Stomach (tissue), 9 donors: ENCODE measurements around the gene STX1B. TPM values are rescaled to one million over a fixed set of nuclear protein-coding genes. Genes with fewer than 3 reads are reported as not detected.
A peak's percentile ranks its signal among the peaks of the same experiment; 100 is the strongest.

Experiments
- DNase-seq, 2 donors: peaks; one replicate each; pipeline versions ENCODE4 v3.0.0 to v3.0.0-alpha.2; 2013 to 2019
- H3K27ac ChIP-seq, 5 donors: fragments of 200-600 bp in 4 of 5; sonication (generic) in 4 of 5; one replicate each; pipeline ENCODE4 v1.5.1; 2013 to 2019; ENCODE audit warnings: mild to moderate bottlenecking in 1 of 5, moderate library complexity in 1 of 5
- H3K27me3 ChIP-seq, 3 donors: fragments of 200-600 bp; sonication (generic); one replicate each; pipeline ENCODE4 v1.5.1; 2017 to 2019; ENCODE audit warnings: mixed run types in 1 of 3
- H3K36me3 ChIP-seq, 4 donors: fragments of 200-600 bp; sonication (generic); 1 replicate in 3 of 4; 2 replicates in 1 of 4; pipeline ENCODE4 v1.5.1; 2016 to 2019
- H3K4me1 ChIP-seq, 4 donors: fragments of 200-600 bp; sonication (generic); one replicate each; pipeline ENCODE4 v1.5.1; 2016 to 2019
- H3K4me3 ChIP-seq, 4 donors: fragments of 200-600 bp; sonication (generic) in 3 of 4; one replicate each; pipeline ENCODE4 v1.5.1; 2016 to 2019; ENCODE audit warnings: mild to moderate bottlenecking in 1 of 4
- H3K9me3 ChIP-seq, 4 donors: fragments of 200-600 bp; sonication (generic); one replicate each; pipeline ENCODE4 v1.5.1; 2016 to 2019
- EP300 ChIP-seq: sonication (generic); formaldehyde crosslinking; IDR thresholded peaks from one replicate; pipeline ENCODE4 v1.6.1; 2017; ENCODE audit warnings: antibody characterized with exemption
- POLR2A ChIP-seq, 4 donors: fragments of 450-650 bp; IDR thresholded peaks; one replicate each; pipeline ENCODE4 v1.6.1; 2016; ENCODE audit warnings: antibody characterized with exemption in 4 of 4, control low read depth in 2 of 4, mild to moderate bottlenecking in 1 of 4, moderate library complexity in 1 of 4
- POLR2AphosphoS5 ChIP-seq, 3 donors: sonication (generic); formaldehyde crosslinking; IDR thresholded peaks; one replicate each; pipeline ENCODE4 v1.6.1; 2016; ENCODE audit warnings: antibody characterized with exemption in 3 of 3
- WGBS, 5 donors: extraction: QIAGEN DNeasy Blood & Tissue Kit in 3 of 5; methylation state at CpG; one replicate each; pipeline versions ENCODE4 v1.1.5 to v1.1.7; 2013 to 2018; 5-methylcytosine and 5-hydroxymethylcytosine counted together
- intact Hi-C: fragments of 100-400 bp; cut with DNase I; formaldehyde crosslinking; loops from one replicate; pipeline ENCODE4 v1.15.1; 2023; ENCODE audit warnings: low total_unique reads
- polyA plus RNA-seq, 3 donors: library from polyadenylated mRNA; stranded (reverse); fragments of 200-250 nt; gene quantifications; one replicate each; pipeline ENCODE4 v1.2.3, GENCODE V29; 2013
- total RNA-seq, 5 donors: library from RNA; depleted of rRNA; stranded (reverse); fragments of >200 nt; gene quantifications; one replicate each; pipeline versions ENCODE4 v1.1.0 to v1.2.3, GENCODE V29; 2014 to 2016
- TF ChIP-seq, protein P1 (sequence below), 7 experiments: fragments of 450-650 bp in 4 of 7; fragments of 200-600 bp in 3 of 7; sonication (generic) in 3 of 7; IDR thresholded peaks; one replicate each; pipeline ENCODE4 v1.5.1; 2016 to 2019; ENCODE audit warnings: antibody characterized with exemption in 7 of 7, control low read depth in 2 of 7, mild to moderate bottlenecking in 1 of 7
- donor health status: healthy with polysubstance abuse.
- donor health status: Bipolar disorder and iron deficiency.
- donor health status: healthy.

Gene STX1B
- total and polyA plus RNA-seq, 8 donors = 0.15 to 1.00 (median 0.66) TPM; not detected in 4

DNA sequence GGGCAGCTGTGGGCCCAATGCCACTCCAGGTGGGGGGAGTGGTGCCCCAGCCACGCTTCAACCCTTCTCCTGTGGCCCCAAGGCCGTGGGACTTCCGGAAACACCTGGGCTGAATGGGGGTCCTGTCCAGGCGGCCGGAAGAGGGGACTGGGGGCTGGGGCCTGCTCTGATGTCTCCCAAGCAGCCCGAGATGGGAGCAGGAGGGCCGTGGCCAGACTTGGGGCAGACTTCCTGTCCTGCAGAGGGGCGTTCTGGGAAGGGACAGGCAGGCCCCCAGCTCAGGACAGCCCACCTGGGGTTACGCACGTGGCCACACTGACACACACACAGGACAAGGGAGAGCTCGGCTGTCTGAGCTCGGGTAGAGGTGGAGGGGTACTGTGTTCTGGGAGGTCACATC, 20.3 kb downstream of the STX1B start:
- H3K36me3 ChIP-seq = peaks cover 0 to 17% (median 11%) of the 10 kb centered on the region in 4 donors
- H3K27ac ChIP-seq = no peak overlapping the region
- no peak overlapping the region for H3K4me3 ChIP-seq
- intact Hi-C loops = no loop called here
- peaks cover 8 to 9% (median 9%) of the 10 kb centered on the region in 4 donors for H3K4me1 ChIP-seq
- WGBS, 5 donors = 34 to 75% (median 70%) methylated on average over 3 to 12 of the region's 12 CpGs
- DNase-seq = no peak
- no peak for TF ChIP-seq POLR2A (IDR thresholded peaks at IDR 0.05)
- H3K27me3 ChIP-seq = no peaks in the 10 kb centered on the region
- no peaks in the 10 kb centered on the region for H3K9me3 ChIP-seq

GRCh38 chr16:30989469-30990047, 20.9 kb downstream of the STX1B start:
- Histone ChIP-seq H3K4me3 (no peak overlapping the region), H3K27ac (no peak overlapping the region), H3K27me3 (no peaks in the 10 kb centered on the region), H3K9me3 (no peaks in the 10 kb centered on the region), H3K4me1 (peaks cover 10 to 15% (median 13%) of the 10 kb centered on the region in 4 donors), H3K36me3 (peaks cover 0 to 21% (median 14%) of the 10 kb centered on the region in 4 donors)
- intact Hi-C loops = no loop called here
- DNase-seq = no peak
- TF ChIP-seq, protein P1, sequence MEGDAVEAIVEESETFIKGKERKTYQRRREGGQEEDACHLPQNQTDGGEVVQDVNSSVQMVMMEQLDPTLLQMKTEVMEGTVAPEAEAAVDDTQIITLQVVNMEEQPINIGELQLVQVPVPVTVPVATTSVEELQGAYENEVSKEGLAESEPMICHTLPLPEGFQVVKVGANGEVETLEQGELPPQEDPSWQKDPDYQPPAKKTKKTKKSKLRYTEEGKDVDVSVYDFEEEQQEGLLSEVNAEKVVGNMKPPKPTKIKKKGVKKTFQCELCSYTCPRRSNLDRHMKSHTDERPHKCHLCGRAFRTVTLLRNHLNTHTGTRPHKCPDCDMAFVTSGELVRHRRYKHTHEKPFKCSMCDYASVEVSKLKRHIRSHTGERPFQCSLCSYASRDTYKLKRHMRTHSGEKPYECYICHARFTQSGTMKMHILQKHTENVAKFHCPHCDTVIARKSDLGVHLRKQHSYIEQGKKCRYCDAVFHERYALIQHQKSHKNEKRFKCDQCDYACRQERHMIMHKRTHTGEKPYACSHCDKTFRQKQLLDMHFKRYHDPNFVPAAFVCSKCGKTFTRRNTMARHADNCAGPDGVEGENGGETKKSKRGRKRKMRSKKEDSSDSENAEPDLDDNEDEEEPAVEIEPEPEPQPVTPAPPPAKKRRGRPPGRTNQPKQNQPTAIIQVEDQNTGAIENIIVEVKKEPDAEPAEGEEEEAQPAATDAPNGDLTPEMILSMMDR (IDR thresholded peaks at IDR 0.05) = no peak
- TF ChIP-seq POLR2AphosphoS5 (IDR thresholded peaks at IDR 0.05) (no peak), EP300 (no peak), POLR2A (IDR thresholded peaks at IDR 0.05) (no peak)
- 80 to 85% (median 81%) methylated on average over 22 to 23 of the region's 23 CpGs for WGBS, 5 donors

DNA sequence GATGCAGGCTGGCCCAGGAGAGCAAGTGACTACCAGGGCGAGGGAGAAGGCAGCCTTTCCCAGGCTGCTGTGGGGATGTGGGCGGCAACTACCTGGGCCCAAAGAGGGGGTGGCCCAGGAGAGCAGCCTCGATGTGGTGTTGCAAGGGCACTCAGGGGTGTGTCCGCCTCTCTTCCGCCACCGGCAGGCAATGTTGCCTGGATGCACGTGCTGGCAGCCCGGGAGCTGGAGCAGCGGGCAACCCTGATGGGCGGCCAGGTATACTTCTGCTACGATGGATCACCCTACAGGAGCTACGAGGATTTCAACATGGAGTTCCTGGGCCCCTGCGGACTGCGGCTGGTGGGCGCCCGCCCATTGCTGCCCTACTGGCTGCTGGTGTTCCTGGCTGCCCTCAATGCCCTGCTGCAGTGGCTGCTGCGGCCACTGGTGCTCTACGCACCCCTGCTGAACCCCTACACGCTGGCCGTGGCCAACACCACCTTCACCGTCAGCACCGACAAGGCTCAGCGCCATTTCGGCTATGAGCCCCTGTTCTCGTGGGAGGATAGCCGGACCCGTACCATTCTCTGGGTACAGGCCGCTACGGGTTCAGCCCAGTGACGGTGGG, 22.8 kb downstream of the STX1B start:
- no peak overlapping the region for H3K27ac ChIP-seq
- DNase-seq = no peak
- intact Hi-C loops = no loop called here
- no peaks in the 10 kb centered on the region for H3K27me3 ChIP-seq
- TF ChIP-seq EP300 (no peak), POLR2AphosphoS5 (IDR thresholded peaks at IDR 0.05) (no peak), POLR2A (IDR thresholded peaks at IDR 0.05) (no peak)
- TF ChIP-seq, protein P1 (IDR thresholded peaks at IDR 0.05) = no peak
- H3K36me3 ChIP-seq = peaks cover 11 to 40% (median 32%) of the 10 kb centered on the region in 4 donors
- H3K4me3 ChIP-seq = no peak overlapping the region
- peaks cover 10 to 16% (median 13%) of the 10 kb centered on the region in 4 donors for H3K4me1 ChIP-seq
- WGBS, 5 donors = 91 to 95% (median 93%) methylated on average over 20 to 30 of the region's 30 CpGs
- H3K9me3 ChIP-seq = no peaks in the 10 kb centered on the region

- no peaks in the 10 kb centered on the region for H3K9me3 ChIP-seq
- peaks cover 19 to 53% (median 46%) of the 10 kb centered on the region in 4 donors for H3K36me3 ChIP-seq
- H3K4me1 ChIP-seq = peaks cover 10 to 16% (median 13%) of the 10 kb centered on the region in 4 donors
- peak overlapping the region in 1 of 4 donors; percentile 52 for H3K4me3 ChIP-seq
- WGBS, 5 donors = 92 to 95% (median 93%) methylated on average over 18 to 29 of the region's 29 CpGs
- no peaks in the 10 kb centered on the region for H3K27me3 ChIP-seq
- TF ChIP-seq EP300 = no peak
- intact Hi-C loops = no loop called here
- H3K27ac ChIP-seq = peak overlapping the region in 2 of 5 donors; percentile 69 to 78
- DNase-seq = no peak
Observed at GRCh38 chr16:30986129-30986991, 24.1 kb downstream of the STX1B start.

- H3K4me3 ChIP-seq = peak overlapping the region; percentile 47 to 52 (median 48)
- DNase-seq = peak; percentile 81 to 91
- no peaks in the 10 kb centered on the region for H3K9me3 ChIP-seq
- peaks cover 27 to 61% (median 54%) of the 10 kb centered on the region in 4 donors for H3K36me3 ChIP-seq
- intact Hi-C loops = no loop called here
- TF ChIP-seq EP300 (no peak), POLR2A (IDR thresholded peaks at IDR 0.05) (no peak), POLR2AphosphoS5 (IDR thresholded peaks at IDR 0.05) (no peak)
- TF ChIP-seq, protein P1 (IDR thresholded peaks at IDR 0.05) = peak in 1 of 7 experiments; percentile 32
- H3K27ac ChIP-seq = peak overlapping the region; percentile 62 to 80 (median 78)
- no peaks in the 10 kb centered on the region for H3K27me3 ChIP-seq
- peaks cover 10 to 16% (median 13%) of the 10 kb centered on the region in 4 donors for H3K4me1 ChIP-seq
- WGBS, 5 donors = 37 to 55% (median 41%) methylated on average over 10 to 20 of the region's 20 CpGs
Observed at GRCh38 chr16:30985401-30986128, 24.9 kb downstream of the STX1B start.
